HG03460 (cell line): ENCODE data around the gene SLC9A8.
"Not testable (repeated sequence)": the region's sequence is repeated elsewhere in the genome, so short reads cannot be mapped to it uniquely, and the experiment has no call there.

ENCODE experiments used
- ATAC-seq: cut with Tn5 transposase; IDR thresholded peaks from one replicate; pipeline ENCODE4 v1.9.1; 2021; ENCODE audit not compliant: unreplicated experiment

SLC9A8 gene

GRCh38 chr20:49846206-49846807 is 33.7 kb downstream of the SLC9A8 start:
- no peak for ATAC-seq

GRCh38 chr20:49850463-49851230 is 38.0 kb downstream of the SLC9A8 start:
- no peak for ATAC-seq

GRCh38 chr20:49851231-49851705 is 38.6 kb downstream of the SLC9A8 start:
- ATAC-seq: no peak

- no peak for ATAC-seq
Measured at GRCh38 chr20:49851991-49852390, 39.4 kb downstream of the SLC9A8 start.

- no peak for ATAC-seq
Measured at GRCh38 chr20:49852522-49853080, 40.0 kb downstream of the SLC9A8 start.

- no peak for ATAC-seq
Measured at GRCh38 chr20:49853640-49854039, 41.0 kb downstream of the SLC9A8 start.

- ATAC-seq: no peak
Measured at GRCh38 chr20:49854190-49854875, 41.7 kb downstream of the SLC9A8 start.

- no peak for ATAC-seq
Measured at GRCh38 chr20:49856904-49857303, 44.3 kb downstream of the SLC9A8 start.

GRCh38 chr20:49858076-49858585 is 45.5 kb downstream of the SLC9A8 start:
- ATAC-seq: no peak

- no peak for ATAC-seq
Measured at GRCh38 chr20:49859011-49859410, 46.4 kb downstream of the SLC9A8 start.

- no peak for ATAC-seq
Measured at GRCh38 chr20:49859807-49860206, 47.2 kb downstream of the SLC9A8 start.

- not testable (repeated sequence) for ATAC-seq
Measured at GRCh38 chr20:49861232-49861631, 48.6 kb downstream of the SLC9A8 start.

- no peak for ATAC-seq
Measured at GRCh38 chr20:49862607-49863200, 50.1 kb downstream of the SLC9A8 start.

- no peak for ATAC-seq
Measured at GRCh38 chr20:49863666-49864065, 51.0 kb downstream of the SLC9A8 start.

GRCh38 chr20:49865559-49865958 is 52.9 kb downstream of the SLC9A8 start:
- no peak for ATAC-seq

- ATAC-seq: no peak
Measured at GRCh38 chr20:49866051-49866450, 53.4 kb downstream of the SLC9A8 start.

- ATAC-seq: no peak
Measured at GRCh38 chr20:49867453-49868215, 55.0 kb downstream of the SLC9A8 start.

GRCh38 chr20:49868538-49868937 is 55.9 kb downstream of the SLC9A8 start:
- no peak for ATAC-seq

GRCh38 chr20:49868964-49869363 is 56.3 kb downstream of the SLC9A8 start:
- no peak for ATAC-seq

GRCh38 chr20:49870261-49870660 is 57.6 kb downstream of the SLC9A8 start:
- no peak for ATAC-seq
